Measurements from ENCODE around the gene DSG2. TPM values are rescaled to one million over a fixed set of nuclear protein-coding genes. Genes with fewer than 3 reads are reported as not detected.

The DSG2 gene
- total RNA-seq, 2 experiments from 2014 or later, result 0.15 to 0.23 TPM

DNA sequence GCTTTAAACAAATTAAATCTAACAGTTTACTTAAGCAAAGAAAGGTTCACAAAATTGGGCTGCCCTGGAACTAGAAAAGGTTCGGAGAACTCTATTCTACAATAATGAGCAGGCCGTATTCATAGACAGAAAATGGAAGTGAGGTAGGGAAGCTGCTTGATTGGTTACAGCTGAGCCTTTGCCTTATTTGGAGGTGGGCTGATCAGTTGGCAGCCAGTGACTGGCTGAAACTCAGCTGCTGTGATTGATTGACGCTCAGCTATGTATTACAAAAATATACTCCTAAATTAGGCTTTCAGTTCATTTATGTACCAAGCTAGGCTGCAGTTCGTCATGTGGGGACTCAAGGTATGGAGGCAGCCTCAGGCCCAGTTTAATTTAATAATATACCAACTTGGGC, 51.4 kb downstream of the DSG2 start:
- CTCF ChIA-PET, result no interaction called here
- POLR2A ChIA-PET, result no interaction called here

DNA sequence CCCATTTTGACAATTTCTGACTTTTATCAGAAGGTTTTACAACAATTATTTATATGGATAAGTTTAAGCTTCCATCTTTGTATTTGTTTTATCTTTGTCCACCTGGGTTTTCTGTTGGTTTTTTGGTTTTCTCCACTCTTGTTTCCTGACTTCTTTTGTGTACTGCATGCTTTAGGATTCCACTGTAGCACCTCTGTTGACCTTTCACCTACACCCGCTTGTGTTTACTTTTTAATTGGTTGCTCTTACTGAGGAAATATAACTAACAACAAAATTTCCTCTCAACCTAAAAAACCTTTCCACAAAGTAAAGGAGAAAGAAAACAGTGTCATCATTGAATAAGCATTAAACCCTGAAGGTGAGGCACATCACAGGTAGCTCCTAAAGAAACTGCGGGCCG, 53.9 kb downstream of the DSG2 start:
- ChIA-PET POLR2A (no interaction called here), CTCF (interaction anchor here (1.2 kb wide), 1 partner anchor 171 kb away, joined by 3 read pairs; no protein-coding TSS in a partner anchor)

DNA sequence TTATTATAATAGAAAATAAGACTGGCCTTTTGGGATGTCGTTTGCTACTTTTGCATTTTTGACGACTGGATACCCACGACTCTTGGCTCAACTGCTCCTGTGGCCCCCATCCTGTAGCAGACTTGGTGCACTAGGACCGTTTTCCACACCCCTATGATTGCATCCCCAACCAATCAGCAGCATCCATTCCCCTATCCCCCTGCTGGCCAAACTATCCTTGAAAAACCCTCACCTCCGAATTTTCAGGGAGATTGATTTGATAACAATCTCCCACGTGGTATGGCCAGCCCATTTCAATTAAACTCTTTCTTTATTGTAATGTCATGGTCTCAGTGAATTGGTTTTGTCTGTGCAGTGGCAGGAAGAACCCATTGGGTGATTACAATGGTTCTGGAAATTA, 55.8 kb downstream of the DSG2 start:
- POLR2A ChIA-PET, result no interaction called here
- CTCF ChIA-PET, result no interaction called here

DNA sequence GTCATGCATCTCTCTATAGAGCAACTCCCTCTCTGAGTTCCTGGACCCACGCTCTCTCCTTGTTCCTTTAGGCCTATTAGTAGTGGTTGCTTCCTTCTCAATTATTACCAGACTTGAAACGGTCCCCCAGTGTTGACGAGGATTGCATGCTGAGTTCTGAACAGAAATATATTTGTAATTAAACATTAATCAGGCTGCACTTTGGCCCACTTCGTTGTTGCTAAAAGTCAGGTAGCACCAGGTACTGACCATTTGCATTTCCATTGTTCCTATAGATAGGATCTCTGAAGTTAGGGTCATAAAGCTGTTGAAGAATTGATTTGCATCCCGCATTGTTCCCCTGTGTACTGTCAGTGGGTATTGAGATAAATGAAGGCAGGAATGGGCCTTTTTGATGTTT, 56.8 kb downstream of the DSG2 start:
- POLR2A ChIA-PET, result no interaction called here
- CTCF ChIA-PET, result interaction anchor here (3.3 kb wide), 1 partner anchor 168 kb away, joined by 12 read pairs; no protein-coding TSS in a partner anchor

DNA sequence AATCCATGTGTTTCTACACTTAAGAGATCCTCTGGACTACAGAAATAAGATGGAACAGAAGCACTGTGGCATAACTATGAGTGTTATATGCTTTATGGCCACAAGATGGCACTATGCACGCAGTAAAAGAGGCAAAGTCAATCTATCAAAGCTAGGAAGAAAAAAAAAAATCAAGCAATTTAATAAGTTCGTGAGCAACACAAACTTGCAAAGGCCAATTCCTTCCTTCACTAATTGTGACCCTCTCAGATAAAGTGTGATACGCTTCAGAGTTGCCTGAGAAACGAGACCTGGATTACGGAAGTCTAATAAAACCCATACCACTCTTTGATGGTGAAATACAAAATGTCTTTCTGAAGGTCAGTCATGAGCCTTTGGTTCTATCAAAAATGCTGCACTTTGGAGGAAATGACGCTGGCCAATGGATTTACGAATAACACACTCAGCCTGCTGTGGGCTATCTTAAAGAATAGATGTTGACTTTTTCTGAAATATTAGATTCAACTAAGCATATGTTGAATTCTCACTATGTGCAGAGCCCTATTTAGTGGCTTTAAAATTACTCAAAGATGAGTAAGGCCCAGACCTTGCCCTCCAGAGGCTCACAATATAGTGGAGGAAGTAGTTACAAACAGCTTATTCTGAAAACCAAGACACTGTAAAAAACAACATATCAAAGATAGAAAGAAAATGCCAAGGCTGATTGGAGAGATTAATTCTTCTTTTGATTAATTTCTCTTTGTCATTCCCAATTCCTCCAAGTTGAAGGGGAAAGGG, 58.2 kb downstream of the DSG2 start:
- CTCF ChIA-PET, result interaction anchor here (1.2 to 3.3 kb wide), 6 partner anchors 14 to 168 kb away, joined by 3 to 12 read pairs (median 6); no protein-coding TSS in a partner anchor
- POLR2A ChIA-PET, result no interaction called here

DNA sequence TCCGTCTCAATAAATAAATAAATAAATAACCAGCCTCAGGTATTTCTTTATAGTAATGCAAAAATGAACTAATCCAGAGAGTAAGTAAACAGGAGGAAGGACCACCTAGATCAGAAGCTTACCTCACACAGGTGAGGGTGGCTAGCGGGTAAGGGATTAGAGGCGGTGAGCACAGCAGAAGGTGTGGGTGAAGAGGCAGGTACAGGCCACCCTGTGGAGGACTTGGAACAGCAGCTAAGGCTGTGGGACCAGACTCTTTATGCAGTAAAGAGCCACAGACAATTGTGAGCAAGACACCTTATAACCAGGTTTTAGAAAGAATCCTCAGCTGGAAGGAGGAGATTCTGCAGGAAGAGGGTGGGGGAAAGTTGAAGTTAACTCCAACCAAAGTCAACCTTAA, 59.5 kb downstream of the DSG2 start:
- ChIA-PET POLR2A (interaction anchor here (0.6 kb wide), 1 partner anchor 165 kb away, joined by 3 read pairs; no protein-coding TSS in a partner anchor), CTCF (interaction anchor here (3.3 kb wide), 1 partner anchor 165 kb away, joined by 12 read pairs; no protein-coding TSS in a partner anchor)

DNA sequence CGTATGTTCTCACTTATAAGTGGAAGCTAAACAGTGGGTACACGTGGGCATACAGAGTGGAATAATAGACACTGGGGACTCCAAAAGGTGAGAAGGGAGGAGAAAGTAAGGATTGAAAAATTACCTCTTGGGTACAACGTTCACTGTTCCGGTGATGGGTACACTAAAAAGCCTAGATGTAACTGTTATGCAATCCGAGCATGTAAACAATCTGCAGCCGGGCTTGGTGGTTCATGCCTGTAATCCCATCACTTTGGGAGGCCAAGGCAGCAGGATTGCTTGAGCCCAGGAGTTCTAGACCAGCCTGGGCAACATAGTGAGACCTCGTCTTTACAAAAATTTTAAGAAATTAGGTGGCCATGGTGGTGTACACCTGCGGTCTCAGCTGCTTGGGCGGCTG, 60.6 kb downstream of the DSG2 start:
- POLR2A ChIA-PET, result no interaction called here

DNA sequence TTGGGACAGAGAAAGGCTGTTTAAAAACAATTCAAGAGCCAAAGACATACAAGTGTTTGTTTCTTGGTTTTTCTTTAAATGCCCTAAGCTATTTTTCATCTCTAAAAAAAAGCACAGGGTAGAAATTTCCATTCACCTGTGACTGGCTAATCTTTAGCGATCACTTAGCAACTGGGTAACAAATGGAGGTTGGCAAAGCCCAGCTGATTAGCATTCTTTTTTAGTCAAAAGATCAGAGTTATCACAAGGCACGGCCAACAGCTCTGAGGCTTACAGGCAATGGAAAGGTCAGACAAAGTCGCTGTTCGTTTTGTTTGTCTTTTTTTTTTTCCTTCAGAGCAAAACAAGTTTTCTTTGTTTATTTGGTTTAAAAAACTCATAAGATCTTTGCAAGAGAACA, 64.7 kb downstream of the DSG2 start:
- POLR2A ChIA-PET, result interaction anchor here (0.7 kb wide), 1 partner anchor 37 kb away, joined by 3 read pairs; no protein-coding TSS in a partner anchor
- CTCF ChIA-PET, result no interaction called here

More for the DNA sequence above, 60.6 kb downstream of the DSG2 start:
- CTCF ChIA-PET, result no interaction called here

DNA sequence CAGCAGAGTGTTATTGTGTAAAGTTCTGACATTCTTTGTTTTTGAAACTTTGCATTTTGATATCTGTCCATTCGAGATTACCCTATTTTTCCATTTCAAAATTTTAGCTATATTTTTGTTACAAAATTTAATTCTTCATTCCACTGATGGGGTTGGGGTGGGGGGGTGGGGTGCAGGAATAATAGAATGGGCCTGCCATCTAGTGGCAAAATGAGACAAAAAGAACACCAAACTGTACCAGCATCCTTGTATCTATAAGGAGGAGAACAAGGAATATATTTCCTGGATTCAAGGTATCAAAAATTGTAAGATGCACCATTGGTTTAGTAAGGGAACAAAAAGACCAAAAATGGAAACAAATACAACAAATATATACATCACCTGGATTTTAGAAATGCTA, 65.8 kb downstream of the DSG2 start:
- POLR2A ChIA-PET, result no interaction called here
- CTCF ChIA-PET, result no interaction called here

DNA sequence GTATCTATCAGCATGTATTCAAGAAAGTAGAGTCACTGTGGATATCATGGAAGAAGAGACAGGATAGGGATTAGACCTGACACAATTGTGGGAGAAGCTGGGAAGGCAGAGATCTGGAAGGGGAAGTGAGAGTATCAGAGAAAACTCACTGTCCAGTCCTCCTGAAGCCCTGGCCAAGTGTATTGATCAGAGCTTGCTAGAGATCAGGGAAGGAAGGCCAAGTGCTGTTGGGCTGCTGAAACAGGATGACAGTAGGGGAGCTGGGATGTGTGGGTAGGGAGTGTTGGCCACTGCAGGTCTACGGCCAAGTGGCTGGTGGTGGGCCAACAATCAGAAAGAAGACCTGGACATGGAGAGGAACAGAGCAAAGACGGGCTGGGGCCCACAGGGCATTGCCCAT, 67.4 kb downstream of the DSG2 start:
- CTCF ChIA-PET, result no interaction called here
- POLR2A ChIA-PET, result no interaction called here

DNA sequence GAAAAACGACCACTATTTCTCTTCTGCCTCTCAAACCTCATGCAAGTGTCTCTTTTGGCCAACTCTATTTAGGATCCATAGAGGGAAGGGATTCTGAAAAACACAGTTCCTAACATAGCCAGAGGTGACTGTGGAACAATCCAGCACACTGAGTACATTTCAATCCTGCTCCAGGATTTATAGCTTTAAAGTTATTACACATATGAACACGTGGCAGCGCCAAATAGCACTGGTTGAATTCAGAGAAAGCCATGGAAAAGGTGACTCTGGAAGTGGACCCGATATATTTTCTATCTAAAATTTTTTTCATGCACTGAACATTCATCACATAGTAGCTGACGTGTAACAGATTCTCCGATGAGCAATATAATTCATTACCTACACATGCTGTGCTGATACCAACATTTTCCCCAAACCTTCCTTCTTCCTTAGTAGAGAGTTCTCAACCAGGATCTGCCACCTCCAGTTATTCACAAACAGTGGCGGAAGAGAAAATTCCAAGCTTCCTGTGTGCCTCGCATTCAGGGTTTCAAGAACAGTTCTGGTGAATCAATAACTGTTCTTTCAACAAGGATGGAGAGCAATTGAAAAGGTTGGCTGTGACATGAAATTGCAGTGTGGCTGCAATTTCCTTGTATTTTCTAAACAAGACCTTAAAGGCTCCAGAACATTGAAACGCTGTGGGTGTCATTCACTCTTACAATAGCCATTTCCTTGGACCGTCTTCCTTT, 68.0 kb downstream of the DSG2 start:
- CTCF ChIA-PET, result no interaction called here
- POLR2A ChIA-PET, result no interaction called here

DNA sequence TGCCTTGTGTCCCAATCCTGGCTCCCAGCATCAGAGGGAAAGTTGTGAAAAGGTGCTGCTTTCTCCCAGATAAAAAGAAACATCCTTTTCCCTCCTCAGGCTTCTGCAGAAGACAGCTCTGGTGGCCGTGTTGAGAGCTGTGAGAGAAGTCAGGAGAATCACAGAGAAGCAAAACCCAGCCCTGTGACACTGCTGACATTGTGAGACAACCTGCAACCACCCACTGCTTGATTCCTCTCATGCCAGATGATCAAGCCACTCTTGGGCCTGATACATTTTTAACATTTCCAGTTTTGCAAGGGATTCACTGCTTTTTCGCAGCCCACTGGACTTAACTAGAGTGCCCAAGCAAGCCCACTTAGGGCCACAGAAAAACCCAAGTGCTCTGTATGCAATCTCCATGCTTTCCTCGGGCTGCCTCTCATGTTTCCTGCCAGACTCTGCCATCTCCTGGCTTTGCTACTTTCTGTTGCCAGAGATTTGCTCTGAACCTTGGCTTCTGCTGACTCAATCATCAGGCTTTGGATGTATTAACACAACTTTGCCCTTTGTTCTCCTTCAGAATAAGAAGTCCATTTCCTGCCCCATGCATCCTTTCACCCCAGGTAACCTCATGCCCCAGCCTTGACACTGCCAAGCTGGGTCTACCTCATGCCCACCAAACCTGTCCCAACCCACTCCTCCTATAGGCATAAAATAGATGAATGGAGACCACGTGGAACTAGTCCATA, 68.8 kb downstream of the DSG2 start:
- CTCF ChIA-PET, result interaction anchor here (0.5 kb wide), 1 partner anchor 86 kb away, joined by 3 read pairs; no protein-coding TSS in a partner anchor

DNA sequence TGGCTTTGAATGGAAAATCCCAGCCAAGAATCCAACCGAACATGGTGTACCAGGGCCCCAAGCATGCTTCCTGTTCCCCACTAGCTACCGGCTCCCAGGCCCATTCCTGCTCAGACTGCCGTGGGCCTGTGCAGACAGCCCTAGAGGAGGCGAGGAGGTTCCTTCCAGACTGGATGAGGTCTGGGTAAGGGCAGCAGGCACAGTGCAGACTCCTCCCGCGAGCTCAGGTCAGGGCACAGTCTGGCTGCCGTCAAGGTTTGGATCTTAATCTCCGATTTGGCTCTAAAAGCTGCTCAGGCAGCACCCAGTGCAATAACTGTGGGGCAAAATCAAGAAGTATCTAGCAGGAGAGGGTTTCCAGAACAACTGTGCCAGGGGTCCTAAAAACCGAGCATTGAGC, 74.4 kb downstream of the DSG2 start:
- CTCF ChIA-PET, result no interaction called here

More for the DNA sequence above, 68.8 kb downstream of the DSG2 start:
- POLR2A ChIA-PET, result no interaction called here

DNA sequence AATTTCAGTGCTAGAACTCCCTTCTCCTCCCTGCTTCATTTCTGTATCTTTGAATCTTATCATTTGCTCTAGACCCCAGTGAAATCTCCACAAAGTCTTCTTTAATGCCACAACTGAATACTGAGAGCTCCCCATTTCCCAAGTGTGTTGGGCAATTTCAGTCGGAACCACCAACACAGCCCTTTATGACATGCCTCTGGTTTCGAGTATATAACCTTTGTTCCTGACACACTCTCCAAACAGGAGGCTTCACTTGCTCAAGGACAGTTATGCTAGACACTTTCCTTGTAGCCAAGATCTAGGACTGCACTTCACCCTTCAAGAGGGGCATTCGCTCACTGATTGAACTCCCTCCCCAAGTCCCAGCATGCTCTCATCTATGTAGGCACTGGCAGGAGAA, 75.1 kb downstream of the DSG2 start:
- ChIA-PET CTCF (no interaction called here), POLR2A (no interaction called here)

More for the DNA sequence above, 74.4 kb downstream of the DSG2 start:
- POLR2A ChIA-PET, result no interaction called here

DNA sequence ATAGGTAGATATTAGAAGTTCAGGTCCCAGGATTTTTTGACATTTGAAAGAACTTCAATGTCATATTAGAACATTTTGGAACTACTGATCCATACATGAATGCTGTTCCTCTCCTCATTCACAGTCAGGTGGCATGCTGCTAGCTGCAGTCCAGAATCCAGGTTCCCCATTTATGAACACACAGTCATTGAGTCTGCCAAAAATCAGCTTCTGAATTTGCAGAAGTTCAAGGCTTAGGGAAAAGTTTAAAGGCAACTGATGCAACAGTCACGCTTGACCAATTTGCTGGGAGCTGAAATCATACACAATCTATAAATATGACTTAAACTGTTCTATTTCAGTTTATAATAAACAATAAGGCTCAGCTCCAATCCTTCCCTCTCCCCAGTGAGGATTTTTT, 76.4 kb downstream of the DSG2 start:
- CTCF ChIA-PET, result interaction anchor here (0.6 kb wide), 1 partner anchor 76 kb away, joined by 4 read pairs; no protein-coding TSS in a partner anchor
- POLR2A ChIA-PET, result no interaction called here

DNA sequence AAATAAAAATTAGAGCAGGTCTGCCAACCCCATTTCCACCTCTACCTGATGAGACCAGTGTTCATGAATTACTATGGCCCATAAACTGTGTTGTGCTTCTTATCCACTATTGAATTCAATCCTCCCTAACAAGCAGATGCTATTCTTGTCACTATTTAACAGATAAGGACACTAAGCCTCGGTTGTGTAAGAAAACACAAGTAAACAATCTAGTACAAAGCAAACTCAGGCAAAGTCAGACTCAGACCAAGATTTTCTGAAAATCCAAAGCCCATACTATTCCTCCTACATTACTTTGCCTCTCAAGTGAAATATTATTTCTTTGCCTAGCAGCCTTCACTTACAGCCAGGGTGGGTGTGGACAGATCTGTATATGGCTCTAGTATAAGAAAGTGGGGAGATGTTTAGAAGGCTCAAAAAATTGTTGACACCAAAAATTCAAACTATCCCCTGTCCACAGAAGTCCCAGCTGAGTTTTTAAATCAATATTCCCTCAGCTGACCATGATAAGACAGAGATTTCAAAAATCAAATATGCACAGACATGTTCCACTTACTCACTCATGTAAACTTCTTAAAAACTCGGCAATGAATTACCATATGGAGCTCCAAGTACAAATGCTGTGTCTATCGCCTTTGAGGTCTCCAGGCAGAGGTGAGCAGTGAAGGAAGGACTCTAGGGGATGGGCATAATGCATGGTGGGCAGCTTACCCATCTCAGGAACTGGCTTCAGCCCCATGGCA, 77.7 kb downstream of the DSG2 start:
- POLR2A ChIA-PET, result no interaction called here
- CTCF ChIA-PET, result no interaction called here

DNA sequence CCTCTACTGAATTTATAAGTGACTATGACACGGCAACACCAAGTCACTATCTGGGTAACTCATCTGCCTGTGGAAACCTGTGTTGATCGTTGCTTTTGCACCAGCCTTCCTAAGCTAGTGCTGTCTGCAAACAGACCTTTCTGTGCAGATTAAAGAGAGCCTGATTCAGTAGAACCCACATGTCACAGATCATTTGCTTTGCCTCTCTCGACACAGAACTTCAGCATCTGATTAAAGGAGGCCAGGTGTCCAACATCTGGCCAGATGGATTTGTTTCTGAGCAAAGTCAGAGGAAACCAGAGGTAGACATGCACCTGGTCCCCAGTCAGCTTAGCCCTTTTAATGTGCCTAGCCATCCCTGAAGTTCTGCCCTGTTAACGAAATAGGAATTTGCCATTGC, 78.7 kb downstream of the DSG2 start:
- CTCF ChIA-PET, result no interaction called here
- POLR2A ChIA-PET, result no interaction called here

DNA sequence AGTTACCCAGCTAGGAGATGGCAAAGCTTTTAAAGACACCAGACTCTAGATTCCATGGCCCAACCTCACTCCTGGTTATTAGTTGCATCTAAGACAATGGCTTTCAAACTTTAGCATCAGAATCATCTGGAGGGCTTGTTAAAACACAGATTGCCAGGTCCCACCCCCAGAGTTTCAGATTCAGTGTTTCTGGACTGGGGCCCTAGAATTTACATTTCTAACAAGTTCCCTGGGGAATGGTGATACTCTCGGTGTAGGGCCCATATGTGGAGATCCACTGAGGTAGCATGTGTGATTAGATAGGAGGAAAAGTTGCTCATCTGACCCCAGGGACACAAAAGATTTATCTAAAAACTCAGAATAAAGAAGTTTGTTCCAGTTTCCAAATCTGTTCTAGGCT, 79.2 kb downstream of the DSG2 start:
- POLR2A ChIA-PET, result no interaction called here
- CTCF ChIA-PET, result no interaction called here

DNA sequence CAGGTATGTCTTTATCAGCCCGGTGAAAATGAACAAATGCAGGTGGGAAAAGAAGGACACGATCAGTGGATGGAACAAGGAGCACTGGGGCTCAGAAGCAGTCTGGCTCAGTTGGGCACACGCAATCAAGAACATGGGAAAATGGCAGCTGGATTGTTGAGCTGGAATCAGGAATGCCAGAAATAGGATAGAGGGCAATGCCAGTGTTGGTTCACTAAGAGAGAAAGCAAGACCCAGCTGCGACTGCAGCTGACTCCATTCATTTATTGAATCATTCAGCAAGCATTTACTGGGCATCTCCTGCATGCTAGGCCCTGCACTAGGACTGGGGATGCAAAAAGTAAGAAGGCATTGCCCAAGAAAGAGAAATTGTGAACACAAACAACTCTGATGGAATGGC, 80.1 kb downstream of the DSG2 start:
- POLR2A ChIA-PET, result no interaction called here
- CTCF ChIA-PET, result no interaction called here

DNA sequence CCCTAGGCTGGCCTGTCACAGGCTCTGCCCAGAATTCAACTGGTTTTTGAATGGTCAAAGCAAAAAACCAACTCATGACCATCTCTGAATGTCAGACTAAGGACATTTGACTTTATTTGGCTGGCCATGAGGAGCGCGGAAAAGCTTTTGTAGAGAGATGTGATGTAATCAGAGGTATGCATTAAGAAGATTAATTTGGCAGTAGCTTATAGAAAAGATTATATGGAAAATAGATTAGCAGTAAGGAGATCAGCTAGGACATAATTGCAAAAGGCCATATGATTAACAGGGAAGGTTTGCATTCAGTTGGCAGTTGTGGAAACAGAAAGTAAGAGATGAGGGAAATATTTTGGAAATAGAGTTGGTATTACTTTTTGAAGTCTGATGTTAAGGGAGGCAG, 81.4 kb downstream of the DSG2 start:
- ChIA-PET CTCF (no interaction called here), POLR2A (no interaction called here)
